Stimulated activated naive CD4-positive, alpha-beta T cell (primary cell): ENCODE measurements around the gene TMEM234.

Experiments
- DNase-seq, 6 experiments: peaks; one replicate each; lab custom pipeline; 2025; lab: John Stamatoyannopoulos, UW

TMEM234 gene

DNA sequence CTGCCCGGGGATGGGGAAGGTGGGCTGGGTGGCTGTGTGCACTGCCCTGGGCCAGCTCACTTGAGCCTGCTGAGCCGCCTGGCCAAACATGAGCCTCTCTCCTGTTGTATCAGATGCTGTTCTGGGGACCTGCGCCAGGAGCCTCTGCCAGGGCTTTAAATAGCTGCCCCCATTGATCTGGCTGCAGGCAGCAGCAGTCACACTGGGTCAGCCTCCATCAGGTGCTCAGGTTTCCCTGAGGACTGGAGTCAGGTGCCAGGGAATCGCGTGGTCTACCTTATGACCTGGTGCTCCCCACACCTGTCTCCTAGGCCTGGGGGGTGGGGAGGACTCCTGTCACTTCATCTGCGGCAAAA is 22.5 kb downstream of the TMEM234 start:
- no peak for DNase-seq

DNA sequence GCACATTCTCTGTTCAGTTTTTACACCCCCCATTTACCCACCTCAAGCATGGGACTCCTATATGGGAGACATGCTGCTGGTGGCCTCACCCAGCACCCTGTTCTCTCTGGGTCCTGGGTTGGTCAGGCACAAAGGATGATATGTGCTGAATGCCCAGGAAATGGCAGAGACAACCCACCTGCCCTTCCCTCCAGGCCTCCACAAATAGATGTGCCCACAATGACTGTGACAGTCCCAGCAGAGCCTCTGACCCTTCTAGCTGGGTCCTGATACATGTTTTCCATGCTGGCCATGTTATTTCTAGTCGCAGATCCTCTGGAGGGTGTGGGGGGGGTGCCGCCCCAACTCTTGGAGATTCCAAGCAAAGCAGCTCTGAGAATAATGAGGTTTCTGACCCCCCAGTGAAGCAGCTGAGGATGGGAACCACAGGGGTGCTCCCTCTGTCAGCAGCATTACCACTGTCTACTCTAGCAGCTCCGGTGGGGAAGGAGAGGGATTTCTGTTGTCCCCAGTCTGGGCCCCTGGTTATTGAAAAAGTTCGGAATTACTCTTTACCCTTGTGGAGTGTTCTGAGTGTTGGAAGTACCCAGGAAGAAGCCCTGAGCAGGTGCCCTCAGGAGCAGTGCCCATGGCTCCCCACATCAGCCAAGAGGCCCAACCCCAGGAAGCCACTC is 23.0 kb downstream of the TMEM234 start:
- DNase-seq, result no peak

DNA sequence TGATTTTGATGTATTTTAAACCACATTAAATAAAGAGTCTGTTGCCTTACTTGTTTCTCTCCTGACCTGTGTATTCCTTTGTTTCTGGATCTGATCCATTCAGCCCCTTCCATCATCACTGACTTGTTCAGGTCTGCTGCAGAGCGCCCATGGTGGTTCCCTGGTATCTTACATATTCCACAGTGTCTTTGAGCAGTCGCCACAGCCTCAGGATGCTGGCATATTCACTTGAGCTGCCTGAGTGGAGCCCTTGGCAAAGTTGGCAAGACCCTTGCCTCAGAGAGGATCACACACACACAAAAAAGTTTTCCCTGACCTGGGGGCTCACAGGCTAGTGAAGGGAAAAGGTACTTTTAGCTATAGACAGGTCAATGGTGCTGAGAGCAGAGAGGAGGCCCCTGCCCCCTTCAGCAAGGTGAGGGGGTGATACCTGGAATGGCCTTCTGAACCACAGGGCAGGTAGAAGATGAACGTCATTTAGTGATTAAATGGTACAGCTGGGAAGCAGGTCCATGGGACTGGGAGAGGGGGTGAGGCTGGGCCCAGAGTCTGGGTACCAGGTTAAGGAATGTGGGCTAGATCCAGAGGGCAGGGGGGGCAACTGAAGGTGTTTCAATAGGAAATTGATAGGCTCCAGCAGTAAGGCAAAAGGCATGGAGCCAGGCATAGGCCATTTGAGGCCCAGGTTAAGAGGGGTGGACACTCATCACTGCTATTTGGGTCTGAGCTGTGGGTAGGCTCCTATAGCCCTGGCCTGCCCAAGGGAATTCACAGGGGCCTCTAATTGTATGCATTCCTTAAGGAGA is 23.7 kb downstream of the TMEM234 start:
- no peak for DNase-seq

DNA sequence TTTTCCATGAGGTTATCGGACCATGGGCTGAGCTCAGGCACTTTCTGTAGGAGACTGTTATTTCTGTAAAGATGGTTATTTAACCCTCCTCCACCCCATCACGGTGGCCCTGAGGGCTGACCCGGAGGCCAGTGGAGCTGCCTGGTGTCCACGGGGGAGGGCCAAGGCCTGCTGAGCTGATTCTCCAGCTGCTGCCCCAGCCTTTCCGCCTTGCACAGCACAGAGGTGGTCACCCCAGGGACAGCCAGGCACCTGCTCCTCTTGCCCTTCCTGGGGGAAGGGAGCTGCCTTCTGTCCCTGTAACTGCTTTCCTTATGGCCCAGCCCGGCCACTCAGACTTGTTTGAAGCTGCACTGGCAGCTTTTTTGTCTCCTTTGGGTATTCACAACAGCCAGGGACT is 24.3 kb downstream of the TMEM234 start:
- no peak for DNase-seq

DNA sequence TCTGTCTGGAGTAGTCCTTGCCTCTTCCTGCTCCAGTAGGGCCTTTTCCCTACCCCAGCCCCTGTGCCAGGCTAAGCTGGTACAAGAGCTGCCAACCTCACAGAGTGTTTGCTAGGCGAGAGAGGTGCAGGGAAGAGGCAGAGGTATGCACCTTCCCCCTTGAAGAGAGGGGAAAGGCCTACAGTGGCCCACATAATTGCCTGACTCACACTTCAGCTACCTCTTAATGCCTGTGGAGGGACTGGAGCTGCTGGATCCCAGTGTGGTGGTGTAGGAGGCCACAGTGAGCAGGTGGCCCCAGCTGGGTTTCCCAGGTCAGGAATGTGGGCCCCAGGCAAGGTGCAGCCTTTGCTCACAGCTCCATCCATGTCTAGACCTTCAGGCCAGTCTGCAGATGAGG is 25.1 kb downstream of the TMEM234 start:
- no peak for DNase-seq

DNA sequence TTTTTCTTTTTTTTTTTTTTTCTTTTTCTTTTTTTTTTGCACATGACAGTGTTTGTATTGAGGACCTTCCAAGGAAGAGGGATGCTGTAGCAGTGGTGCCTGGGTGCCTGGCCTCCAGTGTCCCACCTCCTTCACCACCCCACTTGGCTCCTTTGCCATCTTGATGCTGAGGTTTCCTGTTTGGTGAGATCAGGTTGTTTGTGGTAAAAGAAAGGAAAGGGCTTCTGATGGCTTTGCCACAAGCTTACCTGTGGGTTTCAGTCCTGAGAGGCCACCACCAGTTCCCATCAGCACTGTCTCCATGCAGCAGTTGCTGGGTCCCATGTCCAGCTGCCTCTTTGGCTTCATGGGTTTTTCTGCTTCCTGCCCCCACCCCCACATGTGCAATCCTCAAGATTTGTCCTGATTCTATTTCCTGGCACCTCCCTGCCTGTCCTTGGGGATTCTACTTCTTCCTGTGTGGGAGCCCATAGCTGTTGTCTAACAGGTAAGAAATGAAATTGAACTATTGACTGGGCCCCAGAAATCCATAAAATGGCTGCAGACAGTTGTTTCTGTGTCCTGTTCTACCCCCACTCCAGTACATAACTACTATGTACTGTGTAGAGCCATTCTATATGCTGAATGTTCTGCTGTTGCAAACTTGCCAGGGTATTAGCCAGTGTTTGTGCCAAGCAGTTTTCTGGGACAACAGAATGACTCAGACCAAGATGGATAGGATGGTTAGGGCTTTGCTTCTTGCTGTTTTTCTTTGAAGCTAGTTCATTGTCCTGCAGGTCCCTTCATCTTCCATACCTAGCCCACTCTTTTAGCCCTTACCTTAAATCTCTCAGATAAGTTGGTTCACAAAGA is 26.0 kb downstream of the TMEM234 start:
- DNase-seq, result peak in 2 of 6 experiments; percentile 7 to 13

DNA sequence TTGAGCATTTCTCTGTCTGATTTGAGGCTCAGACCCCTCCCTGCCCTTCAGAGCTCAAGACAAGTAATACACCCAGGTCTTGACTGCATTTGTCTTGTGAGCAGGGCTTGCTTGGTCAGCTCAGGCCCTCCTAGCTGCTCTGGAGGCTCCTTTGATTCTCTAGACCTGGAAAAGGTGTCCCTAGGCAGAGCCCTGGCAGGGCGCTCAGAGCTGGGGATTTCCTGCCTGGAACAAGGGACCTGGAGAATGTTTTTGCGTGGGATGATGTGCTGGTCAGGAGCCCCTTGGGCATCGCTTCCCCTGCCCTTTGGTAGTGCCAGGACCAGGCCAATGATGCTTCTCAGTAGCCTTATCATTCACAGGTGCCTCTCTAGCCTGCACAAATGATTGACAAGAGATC is 26.6 kb downstream of the TMEM234 start:
- no peak for DNase-seq

DNA sequence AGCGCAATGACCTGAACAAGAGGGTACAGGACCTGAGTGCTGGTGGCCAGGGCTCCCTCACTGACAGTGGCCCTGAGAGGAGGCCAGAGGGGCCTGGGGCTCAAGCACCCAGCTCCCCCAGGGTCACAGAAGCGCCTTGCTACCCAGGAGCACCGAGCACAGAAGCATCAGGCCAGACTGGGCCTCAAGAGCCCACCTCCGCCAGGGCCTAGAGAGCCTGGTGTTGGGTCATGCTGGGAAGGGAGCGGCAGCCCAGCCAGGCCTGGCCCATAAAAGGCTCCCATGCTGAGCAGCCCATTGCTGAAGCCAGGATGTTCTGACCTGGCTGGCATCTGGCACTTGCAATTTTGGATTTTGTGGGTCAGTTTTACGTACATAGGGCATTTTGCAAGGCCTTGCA is 27.2 kb downstream of the TMEM234 start:
- no peak for DNase-seq

DNA sequence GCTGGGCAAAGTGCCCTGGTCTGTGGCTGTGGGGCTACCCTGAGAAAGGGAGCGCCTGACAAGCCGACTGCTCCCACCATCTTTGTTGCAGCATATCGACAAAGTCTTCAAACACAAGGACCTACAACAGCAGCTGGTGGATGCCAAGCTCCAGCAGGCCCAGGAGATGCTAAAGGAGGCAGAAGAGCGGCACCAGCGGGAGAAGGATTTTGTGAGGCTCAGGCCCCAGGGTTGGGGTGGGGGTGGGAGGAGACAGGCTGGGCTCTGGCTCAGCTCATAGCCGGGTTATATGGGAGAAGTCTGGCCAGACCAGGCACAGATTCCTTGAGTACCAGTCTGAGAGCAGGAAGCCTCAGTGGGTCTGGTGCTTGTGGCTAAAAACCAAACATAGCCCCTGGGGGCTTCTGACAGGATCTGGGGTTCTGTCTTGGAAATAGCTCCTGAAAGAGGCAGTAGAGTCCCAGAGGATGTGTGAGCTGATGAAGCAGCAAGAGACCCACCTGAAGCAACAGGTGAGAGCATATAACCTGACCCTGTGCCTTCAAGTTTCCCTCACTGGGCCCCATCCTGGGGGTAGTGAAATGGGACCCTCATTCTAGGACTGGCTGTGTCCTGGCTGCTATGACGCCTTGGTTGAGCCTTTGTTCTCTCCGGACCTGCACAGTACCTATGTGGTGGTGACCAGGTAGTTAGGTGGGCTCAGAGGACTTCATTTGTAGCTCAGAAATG is 29.8 kb downstream of the TMEM234 start:
- no peak for DNase-seq

DNA sequence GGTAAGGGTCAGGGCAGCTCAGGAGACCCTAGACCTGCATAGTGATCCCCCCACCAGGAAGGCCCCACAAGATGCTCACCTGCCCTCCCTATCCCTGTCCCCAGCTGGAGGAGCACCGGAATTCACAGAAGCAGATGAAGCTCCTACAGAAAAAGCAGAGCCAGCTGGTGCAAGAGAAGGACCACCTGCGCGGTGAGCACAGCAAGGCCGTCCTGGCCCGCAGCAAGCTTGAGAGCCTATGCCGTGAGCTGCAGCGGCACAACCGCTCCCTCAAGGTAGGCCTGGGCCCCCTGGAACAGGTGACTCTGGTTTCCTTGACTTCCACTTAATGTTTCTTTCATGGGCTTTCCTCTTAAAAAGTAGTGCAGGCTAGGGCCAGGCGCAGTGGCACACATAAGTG is 34.3 kb downstream of the TMEM234 start:
- DNase-seq, result no peak

DNA sequence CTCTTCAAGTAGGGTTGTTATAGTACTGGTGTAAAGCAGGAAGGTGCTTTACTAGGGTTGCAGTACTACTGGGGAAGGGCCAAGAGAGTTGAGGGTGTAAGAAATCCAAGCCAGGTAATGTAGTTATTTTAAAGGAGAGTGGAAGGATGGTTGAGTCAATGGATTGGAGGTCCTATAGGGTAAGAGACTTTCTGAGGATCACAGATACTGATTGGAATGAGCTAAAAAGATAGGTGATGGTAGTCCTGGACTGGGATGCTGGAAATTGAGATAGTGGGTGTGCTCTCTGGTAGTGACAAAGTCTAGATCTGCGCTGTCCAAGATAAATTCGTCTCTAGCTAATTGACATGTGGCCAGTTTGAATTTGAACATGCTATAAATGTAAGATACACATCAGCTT is 35.7 kb downstream of the TMEM234 start:
- DNase-seq, result no peak

DNA sequence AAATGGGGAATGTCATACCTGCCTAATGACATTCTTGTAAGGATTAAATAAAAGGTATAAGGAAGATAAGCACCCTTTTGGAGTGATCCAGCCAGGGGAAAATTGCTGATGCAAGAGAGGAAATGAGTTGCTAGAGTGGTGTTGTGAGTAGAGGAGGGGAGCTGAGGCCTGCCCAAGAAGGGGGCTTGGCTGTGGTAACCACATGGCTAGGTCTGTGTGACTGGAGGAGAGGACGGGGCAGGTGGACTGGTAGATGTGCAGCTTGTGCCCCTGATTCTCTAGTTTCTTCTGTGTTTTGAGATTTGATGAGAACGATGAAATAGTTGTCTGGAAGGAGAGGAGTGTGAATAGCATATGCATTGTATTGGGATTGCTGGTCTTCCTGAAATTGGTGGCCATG is 36.1 kb downstream of the TMEM234 start:
- no peak for DNase-seq

DNA sequence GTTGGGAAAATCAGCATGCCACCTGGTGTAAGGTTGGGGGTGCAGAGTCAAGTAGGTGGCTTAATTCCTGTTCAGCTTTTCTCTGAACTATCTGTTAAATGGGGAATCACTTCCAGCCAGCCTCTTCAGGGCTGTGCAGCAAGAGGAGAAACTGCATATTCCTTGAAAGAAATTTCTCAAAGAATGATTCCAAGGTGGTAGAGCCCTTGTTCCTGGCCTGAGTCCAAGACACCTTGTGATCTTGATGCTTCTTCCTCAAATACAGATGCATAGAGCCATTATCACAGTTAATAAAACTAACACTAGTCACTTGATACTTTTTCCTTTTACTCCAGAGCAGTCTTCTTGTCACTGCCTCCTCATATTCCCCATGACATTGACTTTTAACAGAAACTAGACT is 37.5 kb downstream of the TMEM234 start:
- no peak for DNase-seq

DNA sequence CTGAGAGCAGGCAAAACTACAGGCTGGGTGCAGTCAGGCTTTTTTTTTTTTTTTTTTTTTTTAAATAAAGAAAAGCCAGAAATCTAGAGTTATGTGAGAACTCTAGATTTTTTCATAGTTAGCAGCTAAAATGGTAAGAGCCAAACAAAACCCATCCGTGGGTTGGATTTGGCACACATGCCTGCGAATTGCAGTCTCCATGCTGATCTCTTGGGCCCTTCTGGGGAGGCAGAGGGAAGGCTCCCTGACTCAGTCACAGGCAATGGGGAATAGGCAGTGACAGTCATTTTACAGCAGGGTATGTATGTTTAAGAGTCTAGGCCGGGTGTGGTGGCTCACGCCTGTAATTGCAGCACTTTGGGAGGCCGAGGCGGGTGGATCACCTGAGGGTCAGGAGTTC is 40.1 kb downstream of the TMEM234 start:
- no peak for DNase-seq

DNA sequence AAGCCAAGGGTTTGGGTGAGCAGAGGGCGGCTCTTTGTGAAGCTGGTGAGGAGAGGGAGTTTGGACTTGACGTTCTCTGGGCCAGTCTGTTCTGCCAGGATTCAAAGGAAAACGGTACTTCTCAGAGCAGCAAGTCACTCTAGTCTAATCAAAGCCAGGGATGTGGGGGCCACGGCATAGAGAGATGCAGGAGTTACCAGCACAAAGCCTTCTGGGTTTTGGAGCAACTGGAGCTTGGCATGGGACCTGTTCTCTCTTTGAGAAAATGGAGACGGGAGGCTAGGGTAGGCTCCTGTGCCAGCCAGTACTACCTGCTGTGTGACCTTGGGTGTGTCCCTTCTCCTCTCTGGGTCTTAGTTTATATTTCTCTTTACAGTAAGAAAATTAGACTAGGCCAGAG is 40.6 kb downstream of the TMEM234 start:
- no peak for DNase-seq

DNA sequence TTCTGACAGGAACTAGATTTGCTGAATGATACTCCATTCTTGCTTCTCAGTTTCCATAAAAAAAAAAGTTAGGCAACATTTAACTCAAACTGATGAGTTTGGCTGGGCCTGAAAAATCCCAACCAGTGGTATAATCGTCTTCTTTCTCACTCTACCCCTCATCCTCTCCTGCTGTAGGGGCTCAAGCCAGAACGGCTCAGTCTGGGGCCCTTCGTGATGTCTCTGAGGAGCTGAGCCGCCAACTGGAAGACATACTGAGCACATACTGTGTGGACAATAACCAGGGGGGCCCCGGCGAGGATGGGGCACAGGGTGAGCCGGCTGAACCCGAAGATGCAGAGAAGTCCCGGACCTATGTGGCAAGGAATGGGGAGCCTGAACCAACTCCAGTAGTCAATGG is 41.1 kb downstream of the TMEM234 start:
- DNase-seq, result no peak

DNA sequence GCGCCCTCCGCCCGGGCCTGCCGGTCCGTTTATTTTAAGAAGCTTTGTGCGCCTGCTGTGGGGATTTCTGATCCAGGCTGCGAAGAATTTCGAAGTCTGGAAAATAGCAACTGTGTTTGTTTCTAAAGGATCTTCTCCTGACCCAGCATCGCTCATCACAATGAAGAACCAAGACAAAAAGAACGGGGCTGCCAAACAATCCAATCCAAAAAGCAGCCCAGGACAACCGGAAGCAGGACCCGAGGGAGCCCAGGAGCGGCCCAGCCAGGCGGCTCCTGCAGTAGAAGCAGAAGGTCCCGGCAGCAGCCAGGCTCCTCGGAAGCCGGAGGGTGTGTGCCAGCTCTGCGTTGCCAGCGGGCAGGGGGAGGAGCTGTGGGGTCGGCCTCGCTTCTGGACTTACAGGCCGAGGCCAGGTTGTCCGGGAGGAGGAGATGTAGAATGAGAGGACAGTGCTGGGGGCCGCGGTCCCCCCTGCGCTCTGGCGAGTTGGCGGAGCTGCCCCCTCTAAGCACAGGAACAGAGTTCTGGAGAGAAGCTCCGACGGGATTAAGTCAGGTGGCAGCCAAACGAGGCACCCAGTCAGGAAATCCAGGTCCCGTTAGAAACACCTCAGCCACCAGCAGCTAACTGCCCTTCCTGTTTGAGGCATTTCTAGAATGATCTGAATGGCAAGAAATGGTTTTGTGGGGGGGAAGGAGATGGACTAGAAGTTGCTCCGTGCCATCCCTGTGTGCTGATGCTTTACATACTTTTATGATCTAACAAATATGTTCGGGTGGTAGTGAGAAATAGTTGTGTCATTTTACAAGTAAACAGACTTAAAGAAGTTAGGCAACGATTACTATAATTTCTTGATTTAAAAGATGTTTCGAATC is 41.7 kb downstream of the TMEM234 start:
- DNase-seq, result peak in 3 of 6 experiments; percentile 13 to 34 (median 28)

DNA sequence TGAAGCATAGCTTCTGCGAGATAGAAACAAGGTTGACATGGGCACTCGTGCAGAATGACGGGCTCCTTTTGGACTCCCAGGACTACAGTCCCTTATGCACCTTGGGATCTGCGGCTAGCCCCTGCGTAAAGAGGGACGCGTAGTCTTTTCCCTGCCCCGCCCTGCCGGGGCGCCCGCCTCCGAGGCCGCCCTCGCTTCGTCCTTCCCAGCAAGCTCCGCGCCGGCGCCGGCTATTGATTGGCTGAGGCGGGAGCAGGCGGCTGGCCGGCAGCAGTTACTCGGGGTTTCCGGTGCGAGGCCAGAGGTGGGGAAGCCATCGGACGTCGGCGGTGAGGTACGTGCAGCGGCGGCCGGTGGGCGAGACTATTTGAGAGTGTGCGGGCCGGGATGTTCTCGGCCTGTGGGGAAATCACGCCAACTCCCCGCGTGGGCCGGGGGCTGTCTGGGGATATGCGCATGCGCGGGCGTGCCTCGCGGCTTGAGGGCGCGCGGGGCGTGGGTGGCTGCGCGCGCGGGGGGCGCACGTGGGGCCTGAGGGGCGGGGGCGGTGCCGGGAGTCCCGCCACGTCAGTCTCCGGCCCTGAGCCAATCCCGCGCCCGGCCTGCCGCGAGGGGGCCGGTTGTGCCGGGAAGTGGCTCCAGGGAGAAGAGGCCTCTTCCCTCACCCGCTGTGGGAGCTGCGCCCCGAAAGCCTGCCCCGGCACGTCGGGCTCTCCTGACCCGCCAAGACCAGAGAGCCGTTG is 42.5 kb downstream of the TMEM234 start, which contains the start of gene TXLNA:
Gene TXLNA (plus strand): TSS at position 233 of the 743 bp plus-strand sequence. CDS start 671 bp downstream, outside the sequence.
- DNase-seq, result peak; percentile 84 to 97 (median 88)

DNA sequence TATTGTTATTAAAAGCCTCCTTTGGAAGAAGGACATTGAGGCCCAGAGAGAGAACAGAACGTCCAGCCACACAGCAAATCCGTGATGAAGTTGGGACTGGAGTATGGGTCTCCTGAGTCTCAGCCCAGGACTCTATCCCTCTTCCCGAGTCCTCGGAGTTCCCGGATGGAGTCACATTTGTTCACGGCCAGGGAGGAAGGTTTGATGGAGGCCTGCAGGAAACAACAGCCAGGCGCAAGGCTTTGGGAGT is 43.0 kb downstream of the TMEM234 start:
- DNase-seq, result no peak

DNA sequence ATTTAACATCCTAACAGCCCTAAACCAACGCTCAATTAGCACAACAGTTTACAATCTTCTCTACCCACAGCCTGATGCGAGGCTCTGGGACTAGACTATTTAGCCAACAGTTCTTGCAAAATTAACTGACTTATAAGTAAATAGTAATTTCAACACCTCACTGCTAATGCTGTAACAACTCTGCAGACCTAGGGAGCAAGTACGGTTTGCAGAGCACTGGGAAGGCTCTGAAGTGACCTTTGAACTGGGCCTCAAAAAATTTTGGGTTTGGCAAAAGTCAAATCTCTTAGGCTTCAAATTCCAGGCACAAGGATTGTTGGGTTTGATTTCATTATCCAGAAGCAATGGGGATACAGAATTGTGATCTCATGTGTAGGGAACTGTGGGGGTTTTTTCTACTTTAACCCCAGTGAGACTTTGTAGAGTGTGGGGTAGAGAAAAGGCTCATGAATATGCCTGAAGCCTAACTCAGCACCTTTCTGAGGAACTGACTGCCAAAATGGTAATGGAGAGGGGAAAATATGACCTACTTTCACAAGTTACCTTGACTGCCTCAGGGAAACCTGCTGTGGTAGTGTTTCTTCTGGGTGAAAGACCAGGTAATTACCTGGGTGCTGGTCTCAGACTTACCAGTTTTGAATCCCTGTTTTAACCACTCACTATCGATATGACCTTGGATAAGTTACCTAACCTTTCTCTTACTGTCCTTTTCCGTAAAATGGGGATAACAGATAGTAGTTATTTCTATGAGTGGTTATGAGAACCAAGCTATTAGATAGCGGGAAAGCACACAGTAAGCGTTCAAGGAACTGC is 43.6 kb downstream of the TMEM234 start:
- no peak for DNase-seq
